Hematopoietic multipotent progenitor cell (in vitro differentiated cells): ENCODE measurements around the gene ENAH. TPM values are rescaled to one million over a fixed set of nuclear protein-coding genes. Genes with fewer than 3 reads are reported as not detected.
A peak's percentile ranks its signal among the peaks of the same experiment; 100 is the strongest.
"Not testable (repeated sequence)": the region's sequence is repeated elsewhere in the genome, so short reads cannot be mapped to it uniquely, and the experiment has no call there.

Experiments used
- DNase-seq, 3 donors: peaks; one replicate each; pipeline ENCODE4 v3.0.0-alpha.2; 2011 to 2015; ENCODE audit warnings: low read depth in 2 of 3, low spot score in 2 of 3
- total RNA-seq: library from RNA; depleted of rRNA; stranded (reverse); fragments of >200 nt; gene quantifications from one replicate; pipeline ENCODE4 v1.2.3, GENCODE V29; 2012

The ENAH gene
- total RNA-seq, 1 donor, result 0.54 TPM

DNA sequence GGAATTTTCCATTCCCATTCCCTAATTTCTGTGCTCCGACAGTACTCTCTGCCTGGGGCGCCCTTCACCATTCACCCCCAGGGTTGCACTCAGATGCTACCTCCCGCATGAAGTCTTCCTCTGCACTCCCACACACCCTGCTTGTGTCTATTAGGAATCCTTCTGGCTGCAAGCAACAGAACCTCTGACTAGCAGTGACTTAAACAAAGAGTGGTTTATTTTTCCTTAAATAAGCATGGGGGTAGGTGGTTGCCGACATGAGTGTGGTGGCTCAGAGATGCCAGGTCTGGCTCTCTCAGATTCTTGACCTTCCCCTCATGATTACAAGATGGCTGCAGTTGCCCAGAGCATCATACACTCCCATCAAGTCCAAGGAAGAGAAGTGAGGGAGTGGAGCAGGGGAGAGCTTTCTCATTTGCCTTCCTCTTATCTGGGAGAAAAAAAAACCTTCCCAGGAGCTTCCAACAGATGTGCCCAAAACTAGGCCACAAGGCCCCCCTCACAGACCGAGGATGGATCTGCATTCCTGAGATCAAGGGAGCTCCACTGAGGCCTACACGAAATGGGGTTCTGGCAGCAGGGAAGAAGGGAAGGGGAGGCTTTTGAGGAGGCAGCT lies 175.5 kb downstream of the ENAH start:
- DNase-seq, result no peak

DNA sequence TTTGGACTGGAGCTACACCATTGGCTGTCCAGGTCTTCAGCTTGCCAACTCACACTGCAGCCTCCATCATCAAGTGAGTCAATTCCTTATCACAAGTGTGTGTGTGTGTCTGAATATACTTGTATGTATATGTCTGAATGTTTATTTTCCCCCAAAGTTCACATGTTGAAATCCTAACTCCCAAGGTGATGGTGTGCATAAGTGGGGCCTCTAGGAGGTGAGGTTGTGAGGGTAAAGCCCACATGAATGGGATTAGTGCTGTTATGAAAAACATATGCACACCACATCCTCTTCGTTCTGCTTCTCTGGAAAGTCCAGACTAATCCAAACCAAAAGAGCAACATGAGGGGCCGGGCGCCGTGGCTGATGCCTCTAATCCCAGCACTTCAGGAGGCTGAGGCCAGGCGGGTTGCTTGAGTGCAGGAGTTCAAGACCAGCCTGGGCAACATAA lies 176.4 kb downstream of the ENAH start:
- no peak for DNase-seq

DNA sequence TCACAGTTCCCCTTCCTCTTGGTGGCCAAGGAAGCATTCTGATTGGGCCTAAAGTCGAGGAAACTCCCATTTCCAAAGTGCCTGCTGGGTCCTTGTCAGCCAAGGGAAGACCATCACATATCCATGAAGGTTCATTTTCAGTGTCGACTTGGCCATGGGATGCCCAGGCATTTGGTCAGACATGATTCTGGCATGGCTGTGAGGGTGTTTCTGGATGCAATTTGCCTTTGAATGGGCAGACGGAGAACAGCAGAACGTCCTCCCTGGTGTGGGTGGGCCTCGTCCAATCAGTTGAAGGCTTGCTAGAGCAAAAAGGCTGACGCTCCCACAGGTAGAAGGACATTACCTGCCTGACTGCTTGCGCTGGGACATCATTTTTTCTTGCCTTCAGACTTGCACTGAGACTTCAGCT lies 176.8 kb downstream of the ENAH start:
- DNase-seq, result no peak

DNA sequence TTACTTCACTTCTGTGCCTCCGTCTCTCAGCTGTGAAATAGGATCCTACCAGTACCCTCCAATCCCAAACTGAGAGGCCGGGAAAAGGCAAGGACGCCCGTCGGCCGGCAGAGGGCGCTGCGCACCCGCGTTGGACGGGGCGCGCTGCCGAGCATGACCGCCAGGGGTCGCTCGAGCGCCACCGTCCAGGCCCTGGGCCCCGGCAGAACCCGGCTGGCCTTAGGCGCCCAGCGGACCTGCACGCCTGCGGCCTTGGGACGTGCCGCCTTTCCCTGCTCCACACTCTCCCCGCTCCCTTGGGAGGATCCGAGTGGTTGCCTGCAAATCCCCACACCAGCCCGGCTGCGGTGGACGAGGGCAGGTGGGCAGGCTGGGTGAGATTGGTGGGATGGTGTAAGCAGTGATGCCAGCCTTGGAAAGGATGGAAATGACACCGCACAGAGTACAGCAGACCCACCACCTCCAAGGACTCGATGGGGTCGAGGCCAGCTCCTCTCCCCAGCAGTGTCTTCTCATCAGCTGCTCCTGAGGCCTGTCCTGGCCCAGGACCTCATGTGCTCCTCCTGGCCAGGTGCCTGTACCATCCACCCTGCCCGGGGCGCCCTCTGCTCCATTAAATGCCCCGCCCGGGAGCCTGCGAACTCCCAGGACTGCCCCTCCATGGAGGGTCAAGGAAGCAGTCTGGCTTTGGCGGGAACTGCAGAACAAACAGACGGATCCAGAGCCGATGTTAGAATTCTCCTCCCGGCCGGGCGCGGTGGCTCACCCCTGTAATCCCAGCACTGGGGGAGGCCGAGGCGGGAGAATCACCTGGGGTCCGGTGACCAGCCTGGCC lies 177.7 kb downstream of the ENAH start:
- peak; percentile 49 to 85 (median 59) for DNase-seq

DNA sequence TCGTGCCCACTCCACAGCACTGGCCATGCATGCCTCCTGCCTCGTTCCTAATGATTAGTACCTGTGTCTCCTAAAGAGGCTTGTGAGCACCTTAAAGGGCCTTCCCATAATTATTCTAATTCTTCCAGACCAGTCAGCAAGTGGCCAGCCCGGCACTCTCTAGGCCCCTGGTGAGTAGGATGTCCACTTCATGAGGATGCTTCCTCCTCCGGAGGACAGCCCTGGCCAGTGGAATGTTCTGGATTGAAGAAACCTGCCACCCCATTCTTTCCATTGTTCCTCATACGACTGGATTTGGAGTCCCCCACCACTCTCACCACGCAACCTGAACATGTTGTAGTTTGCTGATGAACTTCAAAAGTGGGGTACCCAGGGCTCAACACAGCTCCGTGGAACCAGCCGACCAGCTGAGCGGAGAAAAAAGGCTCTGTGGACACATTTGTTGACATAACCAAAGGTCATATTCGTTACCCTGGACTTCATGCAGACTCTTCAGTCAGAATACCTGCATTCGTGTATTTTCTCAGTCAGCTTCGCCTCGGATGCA lies 178.4 kb downstream of the ENAH start:
- no peak for DNase-seq

DNA sequence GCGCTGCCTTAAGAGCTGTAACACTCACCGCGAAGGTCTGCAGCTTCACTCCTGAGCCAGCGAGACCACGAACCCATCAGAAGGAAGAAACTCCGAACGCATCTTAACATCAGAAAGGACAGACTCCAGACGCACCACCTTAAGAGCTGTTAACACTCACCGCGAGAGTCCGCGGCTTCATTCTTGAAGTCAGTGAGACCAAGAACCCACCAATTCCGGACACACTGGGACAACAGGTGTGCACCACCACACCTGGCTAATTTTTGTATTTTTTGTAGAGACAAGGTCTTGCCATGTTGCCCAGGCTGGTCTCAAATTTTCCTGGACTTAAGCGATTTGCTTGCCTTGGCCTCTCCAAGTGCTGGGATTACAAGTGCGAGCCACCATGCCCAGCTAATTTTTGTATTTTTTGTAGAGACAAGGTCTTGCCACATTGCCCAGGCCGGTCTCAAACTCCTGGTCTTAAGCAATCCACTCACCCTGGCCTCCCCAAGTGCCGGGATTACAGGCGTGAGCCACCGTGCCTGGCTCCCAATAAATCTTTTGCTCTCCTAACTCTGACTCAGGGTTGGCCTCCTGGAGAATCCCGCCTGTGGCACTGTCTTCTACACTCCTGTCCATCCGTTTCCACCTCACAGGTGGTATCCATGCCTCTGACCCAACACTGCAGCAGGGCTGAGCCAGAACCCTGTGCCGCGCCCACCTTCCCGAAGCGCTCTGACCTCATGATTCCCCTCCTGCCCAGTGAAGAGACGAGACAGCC lies 179.1 kb downstream of the ENAH start:
- DNase-seq, result not testable (repeated sequence)

DNA sequence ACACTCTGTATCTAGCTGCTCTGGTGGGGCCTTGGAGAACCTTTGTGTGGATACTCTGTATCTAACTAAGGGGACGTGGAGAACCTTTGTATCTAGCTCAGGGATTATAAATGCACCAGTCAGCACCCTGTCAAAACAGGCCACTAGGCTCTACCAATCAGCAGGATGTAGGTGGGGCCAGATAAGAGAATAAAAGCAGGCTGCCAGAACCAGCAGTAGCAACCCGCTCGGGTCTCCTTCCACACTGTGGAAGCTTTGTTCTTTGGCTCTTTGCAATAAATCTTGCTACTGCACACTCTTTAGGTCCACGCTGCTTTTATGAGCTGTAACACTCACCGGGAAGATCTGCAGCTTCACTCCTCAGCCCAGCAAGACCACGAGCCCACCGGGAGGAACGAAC lies 179.7 kb downstream of the ENAH start:
- DNase-seq, result not testable (repeated sequence)

DNA sequence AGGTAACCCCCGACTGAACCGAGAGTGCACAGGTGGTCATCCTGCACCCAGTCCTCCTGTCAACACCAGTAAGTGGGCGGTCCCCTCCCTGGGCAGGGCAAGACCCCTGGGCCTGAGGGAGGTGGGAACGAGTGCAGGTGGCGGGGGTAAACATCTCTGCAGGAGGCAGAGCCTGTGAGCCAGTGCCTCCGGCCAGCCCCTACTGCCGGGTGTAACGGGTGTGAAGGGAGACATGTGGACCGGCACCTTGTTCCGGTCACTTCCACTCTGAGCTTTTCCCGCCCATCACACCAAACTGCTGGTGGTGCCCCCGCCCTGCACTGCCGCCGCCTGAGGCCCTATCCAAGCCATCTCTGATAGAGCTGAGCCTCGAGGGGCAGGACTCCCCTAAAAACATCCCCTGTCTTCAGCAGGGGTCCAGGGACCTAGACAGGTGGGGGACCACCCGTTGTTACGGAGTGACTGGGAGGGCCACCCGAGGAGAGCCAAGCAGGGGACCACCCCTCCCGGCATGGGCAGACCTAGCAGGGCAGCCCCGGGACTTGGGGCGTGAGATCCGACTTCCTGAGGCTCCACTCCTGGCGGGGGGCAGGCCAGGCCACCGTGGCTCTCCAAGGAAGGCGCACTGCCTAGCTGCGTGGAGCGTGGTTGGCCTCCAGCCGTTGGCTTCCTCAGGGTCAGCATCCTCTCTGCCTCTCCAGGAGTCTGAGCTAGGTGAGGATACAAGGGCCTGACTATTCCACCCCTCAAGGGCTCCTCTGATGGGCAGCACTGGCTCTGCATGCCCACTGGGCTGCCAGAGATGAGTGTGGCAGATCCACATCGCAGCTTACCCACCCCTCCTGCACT lies 181.2 kb downstream of the ENAH start:
- no peak for DNase-seq

DNA sequence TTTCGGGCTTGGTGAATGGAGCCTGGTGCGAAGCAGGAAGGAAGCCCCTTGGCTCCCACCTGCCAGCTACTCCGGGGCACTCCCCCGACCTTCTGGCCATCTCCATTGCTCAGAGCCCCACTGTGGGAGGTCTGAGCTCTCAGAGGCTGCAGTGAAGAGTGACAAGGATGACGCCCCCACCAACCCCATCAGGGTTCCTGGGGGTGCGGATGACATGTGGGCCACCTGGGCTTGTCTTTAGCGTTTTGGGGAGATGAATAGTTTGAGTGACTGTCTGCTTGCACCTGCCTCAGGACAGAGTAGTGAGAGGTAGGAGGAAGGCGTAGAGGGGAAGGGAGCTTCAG lies 181.8 kb downstream of the ENAH start:
- DNase-seq, result no peak

DNA sequence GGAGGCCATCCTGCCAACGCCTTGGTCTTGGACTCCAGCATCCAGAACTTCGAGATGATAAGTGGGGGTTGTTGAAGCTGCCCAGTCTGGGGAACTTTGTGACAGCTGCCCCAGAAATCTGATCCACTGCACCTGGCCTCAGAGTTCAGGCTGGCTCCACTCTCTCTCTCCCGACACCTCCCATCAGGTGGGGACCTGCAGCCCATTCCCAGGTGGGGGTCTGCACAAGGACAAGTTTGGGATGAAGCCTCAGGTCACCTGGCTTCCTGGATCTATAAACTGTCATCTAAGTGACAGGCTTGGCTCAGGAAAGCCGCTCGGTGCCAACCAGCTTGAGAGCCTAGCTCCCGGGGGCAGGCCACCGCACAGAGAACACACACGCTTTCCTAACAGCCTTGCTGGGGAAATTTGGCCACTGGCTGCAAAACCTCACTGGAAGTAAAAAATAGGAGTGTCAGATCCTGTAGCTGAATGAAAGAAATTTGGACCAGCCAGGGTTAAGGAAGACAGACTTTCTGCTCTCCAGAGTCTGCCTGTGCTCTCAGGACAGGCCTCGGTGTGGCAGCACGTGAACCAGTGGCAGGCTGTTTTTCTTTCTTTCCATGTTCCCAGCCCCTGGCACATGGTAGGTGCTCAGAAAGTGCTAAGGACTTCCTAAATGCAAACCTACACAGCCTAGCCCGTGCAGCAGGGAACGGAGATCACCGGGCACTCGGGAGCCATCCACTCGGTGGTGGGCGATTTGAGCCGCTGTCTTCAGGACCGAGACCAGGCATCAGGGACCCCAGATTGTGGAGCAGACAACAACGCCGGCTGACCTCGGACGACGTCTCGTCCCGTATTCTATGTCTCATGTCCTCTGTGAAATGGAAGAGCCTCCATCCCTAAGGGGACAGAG lies 182.5 kb downstream of the ENAH start:
- no peak for DNase-seq

DNA sequence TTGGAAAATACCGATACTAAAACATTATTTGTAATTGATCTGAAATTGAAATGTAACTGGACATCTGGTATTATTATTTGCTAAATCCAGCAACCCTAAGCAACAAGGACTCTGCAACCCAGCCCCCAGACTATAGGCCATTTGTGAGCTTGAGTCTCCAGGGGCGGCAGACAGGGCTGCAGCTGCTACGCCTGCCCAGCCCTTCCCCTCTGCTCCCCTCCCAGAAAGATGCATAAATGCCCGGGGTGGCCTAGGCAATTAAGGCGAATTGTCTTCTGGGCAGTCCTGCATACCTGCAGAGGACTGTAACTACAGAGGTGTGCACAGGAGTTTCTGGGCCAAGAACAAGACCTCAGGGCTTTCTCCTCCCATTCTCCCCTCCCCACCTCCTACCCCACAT lies 183.9 kb downstream of the ENAH start:
- DNase-seq, result no peak

DNA sequence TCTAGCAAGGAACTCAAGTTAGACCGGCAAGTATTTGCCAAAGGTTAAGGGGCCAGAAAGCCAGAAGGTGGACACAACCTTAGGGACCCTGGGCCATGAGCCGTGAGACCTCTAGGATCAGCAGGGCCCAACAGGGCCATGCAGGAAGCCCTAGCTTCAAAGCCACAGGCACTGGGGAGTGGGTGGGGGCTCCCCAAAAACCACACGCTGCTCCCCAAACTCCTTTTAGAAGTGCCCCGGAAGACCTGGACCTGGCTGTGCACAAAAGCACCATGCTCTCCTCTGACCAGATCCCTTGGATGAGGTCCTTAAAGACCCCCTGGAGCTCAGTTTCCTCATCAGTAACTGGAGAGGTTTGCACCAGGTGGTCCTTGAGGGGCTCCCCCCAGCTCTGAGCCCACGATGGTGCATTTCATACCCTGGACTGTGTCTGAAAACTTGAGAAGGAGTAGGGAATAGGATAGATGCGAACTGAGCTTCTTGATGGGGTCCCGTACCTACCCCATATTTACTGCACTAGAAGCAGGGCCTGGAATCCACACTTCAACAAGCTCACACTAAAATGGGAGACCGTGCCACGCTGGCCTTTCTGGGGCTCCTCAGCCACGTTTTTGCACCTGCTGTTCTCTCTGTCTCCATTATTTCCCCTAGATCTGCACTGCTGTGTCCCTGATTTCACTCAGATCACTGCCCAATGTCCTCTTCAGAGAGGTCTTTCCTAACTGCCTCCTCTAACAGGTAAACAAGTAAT lies 184.5 kb downstream of the ENAH start:
- DNase-seq, result no peak

DNA sequence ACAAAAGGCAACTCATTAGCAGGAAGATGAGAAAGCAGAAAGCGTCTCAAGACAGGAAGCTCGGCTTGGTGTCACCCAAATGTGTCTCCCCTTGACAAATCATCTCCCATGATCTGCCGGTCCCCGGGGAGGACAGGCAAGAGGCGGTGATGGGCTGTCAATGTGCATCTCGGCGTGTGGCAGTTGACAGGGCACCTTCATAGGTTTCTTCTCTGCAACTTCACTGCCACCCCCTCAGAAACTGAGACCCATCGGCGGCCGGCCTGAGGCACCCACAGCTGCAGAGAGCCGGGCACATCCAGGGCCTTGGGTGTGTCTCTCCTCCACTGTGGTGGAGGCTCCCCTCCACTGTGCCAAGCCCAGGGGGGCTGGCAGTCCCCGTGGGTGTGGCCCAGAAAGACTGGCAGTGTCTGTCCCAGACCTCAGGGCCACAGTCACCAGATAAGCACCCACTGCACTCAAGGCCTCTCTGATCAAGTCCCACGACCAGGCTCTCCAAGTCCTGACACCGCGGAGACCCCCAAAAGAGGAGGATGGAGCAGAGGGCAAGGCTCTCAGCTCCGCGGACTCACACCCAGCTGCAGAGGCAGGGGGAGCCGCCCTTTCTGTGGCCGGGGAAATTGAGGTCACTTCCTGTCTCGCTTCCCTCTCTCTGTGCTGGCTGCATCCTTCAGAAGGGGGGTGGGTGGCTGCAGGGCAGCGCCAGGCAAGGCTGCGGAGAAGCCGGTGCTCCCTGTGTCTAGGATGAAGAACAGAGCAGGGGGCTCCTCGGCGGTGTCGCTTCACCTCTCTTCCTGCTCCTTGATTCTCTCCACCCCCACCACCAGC lies 185.5 kb downstream of the ENAH start:
- DNase-seq, result peak; percentile 49 to 95 (median 87)

DNA sequence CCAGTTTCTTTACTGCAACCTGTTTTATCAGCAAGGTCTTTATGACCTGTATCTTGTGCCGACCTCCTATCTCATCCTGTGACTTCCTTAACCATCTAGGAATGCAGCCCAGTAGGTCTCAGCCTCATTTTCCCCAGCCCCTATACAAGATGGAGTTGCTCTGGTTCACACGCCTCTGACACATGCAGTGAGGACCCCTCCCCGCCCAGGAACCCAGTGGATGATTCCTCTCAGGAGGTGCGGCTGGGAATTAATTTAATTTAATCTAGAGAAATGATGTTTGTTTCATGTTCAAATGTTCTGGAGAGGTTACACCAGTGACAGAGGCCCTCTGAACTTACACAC lies 186.1 kb downstream of the ENAH start:
- DNase-seq, result no peak

DNA sequence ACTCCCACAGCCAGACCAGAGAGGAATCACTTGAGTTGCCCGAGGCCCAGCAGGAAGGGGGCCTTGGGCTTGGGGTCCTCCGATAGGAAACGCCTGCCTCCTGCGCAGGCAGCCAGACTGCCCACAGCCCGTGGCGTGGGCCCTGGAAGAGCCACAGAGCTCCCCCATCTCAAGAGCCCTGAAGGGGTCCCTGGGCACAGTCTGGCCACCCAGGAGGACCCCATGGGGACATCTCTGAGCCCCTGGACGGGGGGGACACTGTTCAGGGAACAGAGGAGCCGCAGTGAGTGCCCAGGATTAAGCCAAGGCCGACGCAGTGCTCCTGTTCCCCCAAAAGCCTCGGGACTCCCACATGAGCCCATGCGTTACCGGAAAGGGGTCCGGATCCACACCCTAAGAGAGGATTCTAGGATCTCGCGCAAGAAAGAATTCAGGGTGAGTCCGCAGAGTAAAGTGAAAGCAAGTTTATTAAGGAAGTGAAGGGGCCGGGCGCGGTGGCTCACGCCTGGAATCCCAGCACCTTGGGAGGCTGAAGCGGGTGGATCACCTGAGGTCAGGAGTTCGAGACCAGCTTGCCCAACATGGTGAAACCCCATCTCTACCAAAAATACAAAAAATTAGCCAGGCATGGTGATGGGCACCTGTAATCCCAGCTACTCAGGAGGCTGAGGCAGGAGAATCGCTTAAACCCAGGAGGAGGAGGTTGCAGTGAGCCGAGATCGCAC lies 187.0 kb downstream of the ENAH start:
- no peak for DNase-seq

DNA sequence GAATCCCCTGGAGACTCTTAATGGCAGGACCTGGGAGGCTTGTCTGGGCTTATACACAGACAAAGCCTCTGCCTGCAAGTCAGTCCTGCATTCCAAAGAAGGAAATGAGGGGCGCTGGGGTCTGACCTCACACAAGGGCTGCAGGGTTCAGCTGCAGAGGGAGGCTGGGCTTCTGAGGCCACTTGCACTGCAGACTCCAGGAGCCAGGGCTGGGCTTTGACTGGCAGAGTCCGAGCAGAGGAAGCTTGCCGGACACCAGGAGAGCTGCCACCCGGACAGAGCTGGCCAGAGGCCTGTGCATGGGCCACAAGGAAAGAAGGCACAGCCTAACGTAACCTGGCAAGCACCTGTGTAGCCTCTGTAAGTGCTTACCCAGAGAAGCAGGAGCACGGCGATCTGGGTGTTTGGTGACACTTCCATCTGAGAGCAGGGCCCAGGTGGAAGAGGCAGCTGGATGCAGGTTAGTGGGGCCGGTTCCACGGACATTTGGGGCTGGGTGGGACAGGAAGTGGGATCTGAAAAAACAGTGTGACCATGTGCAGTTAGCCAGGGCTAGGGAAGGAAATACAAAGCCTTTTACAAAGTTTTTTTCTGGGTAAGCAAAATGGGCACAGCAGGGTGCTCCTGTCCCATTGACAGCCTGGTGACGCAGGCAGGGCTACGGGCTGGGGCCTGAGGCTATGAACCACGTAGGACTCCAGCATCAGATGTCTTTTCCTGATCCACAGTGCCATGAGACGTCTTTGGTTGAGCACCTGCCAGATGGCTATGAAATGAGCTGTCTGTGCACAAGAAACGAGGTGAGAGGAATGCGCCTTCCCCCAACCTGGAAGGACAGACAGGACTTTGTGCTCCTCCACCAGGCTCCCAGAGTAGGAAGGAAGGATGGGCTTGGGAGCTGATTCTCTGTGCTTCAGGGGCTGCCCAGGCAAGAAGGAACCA lies 187.8 kb downstream of the ENAH start:
- DNase-seq, result no peak
